ENCODE measurements around the gene LDLRAD4. TPM values are rescaled to one million over a fixed set of nuclear protein-coding genes. Genes with fewer than 3 reads are reported as not detected.

The LDLRAD4 gene
- total and polyA plus RNA-seq, 9 of the 15 experiments (the other 6 are each of a cell fraction or from before 2014, with no cell fraction given) = 0.01 TPM; not detected in 8

GRCh38 chr18:13223311-13224143 lies 5.0 kb downstream of the LDLRAD4 start:
- Histone ChIP-seq H3K9me1 (ENCODE audit: control insufficient read depth, insufficient read depth, low read length) (no peaks in the 10 kb centered on the region), H3K4me2 (ENCODE audit: insufficient read depth, low read length) (no peak overlapping the region), H3K4me3 (no peak overlapping the region), H3K9me3 (replicated peaks; ENCODE audit: control insufficient read depth, insufficient read depth, low read depth, low read length) (no peaks in the 10 kb centered on the region), H3K36me3 (ENCODE audit: control insufficient read depth, insufficient read depth, low read length) (no peaks in the 10 kb centered on the region), H3K27ac (ENCODE audit: extremely low read depth, low read depth, low read length) (no peak overlapping the region), H3K79me2 (ENCODE audit: control insufficient read depth, insufficient read depth, low read length) (no peaks in the 10 kb centered on the region), H2AFZ (ENCODE audit: low read depth, low read length) (no peak overlapping the region), H3K9ac (ENCODE audit: insufficient read depth in 1 of 2, low read depth in 2 of 2, low read length in 2 of 2) (no peak overlapping the region), H4K20me1 (replicated peaks; ENCODE audit: control insufficient read depth, insufficient read depth, low read length) (no peaks in the 10 kb centered on the region; the same call in 1 of the 2 replicates), H3K27me3 (ENCODE audit: control insufficient read depth in 2 of 2, insufficient read depth in 2 of 2, low read length in 2 of 2) (peaks cover 24 to 38% of the 10 kb centered on the region in 2 experiments), H3K4me1 (replicated peaks in 1 of 2; ENCODE audit: control insufficient read depth in 2 of 2, insufficient read depth in 2 of 2, low read length in 2 of 2) (peaks cover 0 to 2% of the 10 kb centered on the region in 2 experiments; a peak in 1 of 5 replicates)
- no peak for FAIRE-seq
- 0% methylated on average over 12 of the region's 13 CpGs for WGBS (ENCODE audit: insufficient coverage, low coverage, missing lambda C conversion rate)
- intact Hi-C loops (cut with micrococcal nuclease) (no loop called here), in situ Hi-C loops (cut with MboI) (no loop called here)
- ATAC-seq = no peak
- ChIA-PET CTCF (ENCODE audit: low intra/inter-chr PET ratio) (no interaction called here), POLR2A (interaction anchor here (0.5 to 0.8 kb wide), 3 partner anchors 20 to 218 kb away, joined by 3 read pairs; no protein-coding TSS in a partner anchor)
- BruUV-seq (replicated peaks) = no TSS peak
- TF ChIP-seq NFIC (IDR thresholded peaks at IDR 0.05) (no peak), WHSC1 (IDR thresholded peaks at IDR 0.05; ENCODE audit: low read length) (no peak), ZBTB11 (CRISPR knock-in tag; IDR thresholded peaks at IDR 0.05) (no peak), ZNF165 (CRISPR knock-in tag; IDR thresholded peaks at IDR 0.05; ENCODE audit: borderline replicate concordance) (no peak), STAT5A (IDR thresholded peaks at IDR 0.05; ENCODE audit: borderline replicate concordance, low read length) (no peak), NR4A1 (CRISPR knock-in tag; IDR thresholded peaks at IDR 0.05) (no peak), NR4A1 (tag; IDR thresholded peaks at IDR 0.05) (no peak), ZNF408 (CRISPR knock-in tag; IDR thresholded peaks at IDR 0.05; ENCODE audit: low read depth) (no peak), KLF10 (CRISPR knock-in tag; IDR thresholded peaks at IDR 0.05) (no peak)
- no peak for DNase-seq (ENCODE audit: extremely low read depth in 1 of 4, low spot score in 3 of 4)

Data from K562 (cell line).